G401.6 (cell line): ENCODE data around the gene DMRTC2.

ENCODE experiments used
- FAIRE-seq: peaks from 2 replicates; lab custom pipeline; 2012; peaks lifted over from hg19 to GRCh38; lab: Jason Lieb, UNC

DMRTC2 gene

GRCh38 chr19:41845001-41845050 is at the start of gene DMRTC2:
Gene DMRTC2, plus strand, starts transcription at chr19:41845042. Its CDS starts 2,387 bp downstream, at chr19:41847429.
- FAIRE-seq = no peak

- no peak for FAIRE-seq
These were observed 48.5 kb upstream of the DMRTC2 start, which contains the start of gene CEACAM3 for GRCh38 chr19:41796362-41796761. Gene CEACAM3, plus strand, starts transcription at chr19:41796587. Its CDS starts 91 bp downstream, at chr19:41796678.

- FAIRE-seq = no peak
These were observed 47.9 kb upstream of the DMRTC2 start for GRCh38 chr19:41796901-41797300.

GRCh38 chr19:41799444-41800000 is 45.3 kb upstream of the DMRTC2 start:
- no peak for FAIRE-seq

- FAIRE-seq = no peak
These were observed 43.8 kb upstream of the DMRTC2 start for GRCh38 chr19:41801031-41801430.

- no peak for FAIRE-seq
These were observed 43.0 kb upstream of the DMRTC2 start for GRCh38 chr19:41801792-41802211.

- FAIRE-seq = no peak
These were observed 42.1 kb upstream of the DMRTC2 start for GRCh38 chr19:41802770-41803169.

- no peak for FAIRE-seq
These were observed 40.5 kb upstream of the DMRTC2 start for GRCh38 chr19:41804336-41804735.

- FAIRE-seq = no peak
These were observed 37.7 kb upstream of the DMRTC2 start for GRCh38 chr19:41807176-41807575.

GRCh38 chr19:41808663-41809566 is 35.9 kb upstream of the DMRTC2 start:
- FAIRE-seq = no peak

GRCh38 chr19:41810301-41810700 is 34.5 kb upstream of the DMRTC2 start:
- no peak for FAIRE-seq

GRCh38 chr19:41811036-41811435 is 33.8 kb upstream of the DMRTC2 start:
- FAIRE-seq = no peak

GRCh38 chr19:41811981-41812380 is 32.9 kb upstream of the DMRTC2 start:
- FAIRE-seq = no peak

GRCh38 chr19:41813911-41814310 is 30.9 kb upstream of the DMRTC2 start:
- no peak for FAIRE-seq

- no peak for FAIRE-seq
These were observed 29.5 kb upstream of the DMRTC2 start for GRCh38 chr19:41815301-41815700.

GRCh38 chr19:41816761-41817160 is 28.1 kb upstream of the DMRTC2 start:
- no peak for FAIRE-seq

GRCh38 chr19:41821003-41821735 is 23.7 kb upstream of the DMRTC2 start:
- peak; percentile 70 for FAIRE-seq

GRCh38 chr19:41837981-41838708 is 6.7 kb upstream of the DMRTC2 start:
- FAIRE-seq = no peak

GRCh38 chr19:41839211-41839610 is 5.6 kb upstream of the DMRTC2 start:
- FAIRE-seq = no peak

- no peak for FAIRE-seq
These were observed 1.5 kb upstream of the DMRTC2 start for GRCh38 chr19:41843371-41843770.

- no peak for FAIRE-seq
These were observed 241 bp upstream of the DMRTC2 start, which contains the start of gene LYPD4 for GRCh38 chr19:41844601-41845000. Gene LYPD4, minus strand, starts transcription at chr19:41844683. Its CDS starts 5,398 bp downstream, at chr19:41839285.

- no peak for FAIRE-seq
These were observed 279 bp downstream of the DMRTC2 start for GRCh38 chr19:41845051-41845590.
